HG03354 (cell line): Measurements from ENCODE around the gene FUZ.

Experiments
- ATAC-seq: cut with Tn5 transposase; IDR thresholded peaks from one replicate; pipeline ENCODE4 v1.9.1; 2021; ENCODE audit warnings: mild to moderate bottlenecking; ENCODE audit not compliant: unreplicated experiment, poor library complexity, severe bottlenecking

FUZ gene

GRCh38 chr19:49808711-49809159 lies 4.4 kb downstream of the FUZ start:
- no peak for ATAC-seq

DNA sequence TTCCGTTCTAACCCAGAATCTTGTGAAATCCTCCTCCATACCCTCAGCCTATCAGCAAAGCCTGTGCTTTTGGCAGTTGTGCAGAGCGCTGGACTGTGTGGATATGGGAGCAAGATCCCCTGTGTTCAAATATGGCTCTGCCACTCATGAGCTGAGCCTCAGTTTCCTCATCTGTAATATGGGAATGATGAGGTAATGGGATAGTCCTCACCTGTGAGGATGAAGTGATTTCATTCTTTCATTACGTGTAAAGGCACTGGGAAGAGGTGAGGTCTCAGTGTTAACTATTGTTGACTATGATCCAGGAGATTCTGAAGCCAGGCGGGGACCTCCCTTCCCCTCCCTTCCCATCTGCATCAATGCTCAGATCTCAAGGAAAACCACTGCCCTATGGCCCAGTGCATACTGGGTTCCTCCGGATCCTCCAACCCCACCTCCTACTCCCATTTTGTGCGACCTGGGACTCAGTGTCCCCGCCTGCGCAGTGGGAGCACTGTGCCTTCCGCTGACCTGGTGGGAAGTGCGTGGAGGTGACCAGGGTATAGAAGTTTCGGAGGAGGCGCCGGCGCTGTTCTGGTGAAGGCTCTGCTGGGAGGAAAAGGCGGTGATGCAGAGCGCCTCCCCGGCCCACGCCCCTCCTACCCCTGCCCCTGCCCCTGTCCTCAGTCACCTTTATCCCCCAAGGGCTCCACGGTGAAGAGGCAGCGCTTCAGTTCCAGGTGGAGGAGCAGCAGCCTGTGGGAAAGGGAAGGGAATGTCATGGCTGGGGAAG lies 5.0 kb downstream of the FUZ start:
- ATAC-seq: no peak

- no peak for ATAC-seq
Observed at GRCh38 chr19:49807058-49807903, 5.8 kb downstream of the FUZ start.

DNA sequence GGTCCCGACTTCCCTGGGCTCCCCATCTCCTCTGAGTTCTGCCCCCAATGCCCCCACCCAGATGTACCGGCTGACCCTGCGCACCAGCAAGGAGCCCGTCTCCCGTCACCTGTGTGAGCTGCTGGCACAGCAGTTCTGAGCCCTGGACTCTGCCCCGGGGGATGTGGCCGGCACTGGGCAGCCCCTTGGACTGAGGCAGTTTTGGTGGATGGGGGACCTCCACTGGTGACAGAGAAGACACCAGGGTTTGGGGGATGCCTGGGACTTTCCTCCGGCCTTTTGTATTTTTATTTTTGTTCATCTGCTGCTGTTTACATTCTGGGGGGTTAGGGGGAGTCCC lies 6.5 kb downstream of the FUZ start:
- ATAC-seq: no peak

DNA sequence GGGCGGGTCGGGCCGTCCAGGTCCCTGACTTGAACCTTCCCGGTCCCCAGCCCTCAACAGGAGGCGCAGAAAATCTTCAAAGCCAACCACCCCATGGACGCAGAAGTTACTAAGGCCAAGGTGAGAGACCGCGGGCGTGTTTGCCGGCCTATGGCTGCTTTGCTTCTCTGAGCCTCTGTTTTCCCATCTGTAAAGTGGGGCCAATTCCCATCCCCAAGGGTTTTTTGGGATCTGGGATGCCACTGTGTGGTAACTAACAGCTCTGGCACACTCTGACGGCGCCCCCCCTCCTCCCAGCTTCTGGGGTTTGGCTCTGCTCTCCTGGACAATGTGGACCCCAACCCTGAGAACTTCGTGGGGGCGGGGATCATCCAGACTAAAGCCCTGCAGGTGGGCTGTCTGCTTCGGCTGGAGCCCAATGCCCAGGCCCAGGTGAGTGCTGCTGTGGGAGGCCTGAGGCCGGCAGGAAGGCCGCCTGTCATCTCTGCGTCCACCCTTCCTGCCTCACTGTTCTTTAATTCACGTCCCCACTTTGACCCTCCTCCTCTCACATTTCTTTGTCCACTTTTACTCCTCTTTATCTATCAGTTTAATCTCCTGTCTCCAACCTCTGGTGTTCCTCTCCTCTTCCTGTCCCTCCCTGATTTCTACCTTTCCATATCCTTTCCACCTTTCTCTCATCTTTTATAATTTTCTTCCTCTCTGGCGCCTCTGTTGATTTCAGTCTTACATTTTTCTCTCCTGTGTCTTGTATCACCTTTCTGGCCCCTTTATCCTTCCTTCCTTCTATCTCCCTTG lies 7.1 kb downstream of the FUZ start:
- no peak for ATAC-seq

DNA sequence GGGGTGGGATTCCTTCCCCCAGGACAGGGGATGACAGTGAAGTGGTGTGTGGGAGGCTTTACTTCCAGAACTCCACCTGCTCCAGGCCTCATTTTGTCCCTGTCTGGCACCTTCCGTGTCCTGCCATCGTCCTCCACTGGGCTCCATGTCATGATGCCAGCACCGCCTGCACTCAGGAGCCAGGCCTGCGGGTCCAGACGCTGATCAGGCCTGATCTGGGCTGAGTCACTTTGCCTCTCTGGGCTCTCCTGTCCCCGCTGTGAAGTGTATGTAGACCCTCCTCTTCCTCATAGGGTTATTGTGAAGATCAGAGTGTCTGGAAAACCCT lies 9.6 kb downstream of the FUZ start:
- no peak for ATAC-seq

GRCh38 chr19:49802836-49803528 lies 10.1 kb downstream of the FUZ start:
- ATAC-seq: no peak

- no peak for ATAC-seq
Observed at GRCh38 chr19:49801966-49802661, 11.0 kb downstream of the FUZ start.

- ATAC-seq: no peak
Observed at GRCh38 chr19:49801401-49801888, 11.6 kb downstream of the FUZ start.

GRCh38 chr19:49800771-49801170 lies 12.3 kb downstream of the FUZ start:
- no peak for ATAC-seq

DNA sequence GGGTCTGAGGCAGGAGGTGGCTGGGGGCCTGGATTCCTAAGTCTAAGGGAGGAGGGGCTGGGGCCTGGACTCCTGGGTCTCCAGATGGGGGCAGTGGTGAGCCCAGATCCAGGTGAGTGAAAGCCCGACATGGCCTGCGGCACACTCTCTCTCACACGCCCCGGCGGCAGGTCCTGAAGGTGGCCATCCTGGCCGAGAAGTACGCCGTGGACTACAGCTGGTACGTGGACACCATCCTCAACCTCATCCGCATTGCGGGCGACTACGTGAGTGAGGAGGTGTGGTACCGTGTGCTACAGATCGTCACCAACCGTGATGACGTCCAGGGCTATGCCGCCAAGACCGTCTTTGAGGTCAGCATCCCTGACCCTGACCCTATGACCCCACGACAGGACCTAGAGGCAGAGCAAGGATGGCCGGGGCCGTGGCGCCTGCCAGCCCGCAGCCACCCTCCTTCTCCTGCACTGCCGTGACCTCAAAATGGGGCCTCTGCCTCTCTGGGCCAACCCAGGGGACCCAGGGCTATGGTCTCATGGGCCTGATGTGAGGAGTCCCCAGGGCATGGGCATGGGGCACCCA lies 13.2 kb downstream of the FUZ start:
- ATAC-seq: no peak

DNA sequence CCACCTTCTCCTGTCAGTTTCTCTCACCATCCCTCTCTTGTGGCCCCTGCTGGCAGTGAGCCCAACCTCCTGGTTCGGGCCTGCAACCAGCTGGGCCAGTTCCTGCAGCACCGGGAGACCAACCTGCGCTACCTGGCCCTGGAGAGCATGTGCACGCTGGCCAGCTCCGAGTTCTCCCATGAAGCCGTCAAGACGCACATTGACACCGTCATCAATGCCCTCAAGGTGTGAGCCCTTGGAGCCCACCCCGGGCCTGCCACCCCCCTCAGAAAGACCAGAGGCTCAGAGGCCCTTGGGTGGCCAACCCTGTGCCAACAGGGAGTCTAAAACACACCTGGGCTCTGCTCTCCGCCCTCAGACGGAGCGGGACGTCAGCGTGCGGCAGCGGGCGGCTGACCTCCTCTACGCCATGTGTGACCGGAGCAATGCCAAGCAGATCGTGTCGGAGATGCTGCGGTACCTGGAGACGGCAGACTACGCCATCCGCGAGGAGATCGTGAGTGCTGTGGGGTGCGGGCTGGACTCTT lies 13.8 kb downstream of the FUZ start:
- ATAC-seq: no peak

DNA sequence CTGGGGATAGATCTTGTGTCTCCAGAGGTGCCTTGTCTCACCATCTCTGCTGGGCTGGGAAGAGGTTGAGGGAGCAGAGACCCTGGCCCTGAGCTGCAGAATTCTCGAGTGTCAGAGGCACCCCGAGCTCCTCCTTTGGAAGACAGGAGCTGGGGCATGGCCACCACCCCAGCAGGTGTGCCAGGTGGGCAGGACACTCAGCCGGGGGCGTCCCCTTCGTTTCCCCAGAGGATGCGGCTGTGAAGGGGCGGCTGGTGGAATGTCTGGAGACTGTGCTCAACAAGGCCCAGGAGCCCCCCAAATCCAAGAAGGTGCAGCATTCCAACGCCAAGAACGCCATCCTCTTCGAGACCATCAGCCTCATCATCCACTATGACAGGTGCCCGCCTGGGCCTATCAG lies 14.5 kb downstream of the FUZ start:
- ATAC-seq: no peak

GRCh38 chr19:49795615-49796014 lies 17.5 kb downstream of the FUZ start:
- no peak for ATAC-seq

DNA sequence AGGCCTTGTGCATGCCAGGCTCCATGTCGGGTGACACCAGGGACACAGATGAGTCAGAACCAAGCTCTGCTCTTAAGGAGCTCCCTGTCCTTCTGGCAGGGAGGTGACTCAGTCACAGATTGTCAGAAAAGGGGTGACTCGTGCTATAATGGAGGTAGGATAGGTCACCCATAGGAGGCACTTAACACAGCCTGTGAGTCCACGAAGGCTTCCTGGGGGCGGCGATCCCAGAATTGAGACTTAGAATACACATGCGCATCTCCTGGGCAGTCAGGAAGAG lies 19.6 kb downstream of the FUZ start:
- no peak for ATAC-seq

- ATAC-seq: no peak
Observed at GRCh38 chr19:49792829-49793560, 20.1 kb downstream of the FUZ start.

DNA sequence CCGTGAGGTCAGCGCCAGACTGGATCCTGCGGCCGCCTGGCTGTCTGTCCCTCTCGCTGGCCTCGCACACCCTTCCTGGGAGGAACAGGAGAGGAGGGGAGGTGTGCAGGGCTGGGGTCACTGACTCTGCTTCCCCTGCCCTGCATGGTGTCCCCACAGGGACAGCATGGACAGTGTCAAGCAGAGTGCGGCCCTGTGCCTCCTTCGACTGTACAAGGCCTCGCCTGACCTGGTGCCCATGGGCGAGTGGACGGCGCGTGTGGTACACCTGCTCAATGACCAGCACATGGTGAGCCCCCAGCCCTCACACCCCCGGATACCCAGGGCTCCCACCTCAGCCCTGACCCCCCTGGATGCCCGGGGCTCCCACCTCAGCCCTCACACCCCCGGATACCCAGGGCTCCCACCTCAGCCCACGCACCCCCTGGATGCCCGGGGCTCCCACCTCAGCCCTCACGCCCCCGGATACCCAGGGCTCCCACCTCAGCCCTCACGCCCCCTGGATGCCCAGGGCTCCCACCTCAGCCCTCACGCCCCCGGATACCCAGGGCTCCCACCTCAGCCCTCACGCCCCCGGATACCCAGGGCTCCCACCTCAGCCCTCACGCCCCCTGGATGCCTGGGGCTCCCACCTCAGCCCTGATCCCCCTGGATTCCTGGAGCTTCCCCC lies 21.2 kb downstream of the FUZ start:
- no peak for ATAC-seq

DNA sequence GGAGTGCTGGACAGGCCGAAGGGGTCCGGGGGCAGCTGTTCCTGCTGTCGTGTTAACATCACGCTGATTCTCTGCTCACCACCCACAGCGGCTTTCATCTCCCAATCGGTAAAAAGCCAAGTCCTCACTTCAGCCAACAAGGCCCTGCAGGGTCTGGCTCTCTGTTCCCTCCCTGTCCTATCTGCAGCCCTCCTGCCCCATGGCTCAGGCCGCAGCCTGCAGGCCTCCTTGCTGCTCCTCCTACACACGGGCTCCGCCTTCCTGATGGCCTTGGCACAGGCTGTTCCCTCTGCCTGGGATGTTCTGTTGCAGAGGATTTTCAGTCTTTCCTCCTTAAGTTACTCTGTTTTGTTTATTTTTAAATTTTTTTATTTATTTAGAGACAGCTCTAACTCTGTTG lies 22.2 kb downstream of the FUZ start:
- ATAC-seq: no peak
